Fibroblast of skin of right quadriceps (primary cell): ENCODE measurements around the gene TEAD1.

Source experiments
- DNase-seq: peaks from one replicate; pipeline ENCODE4 v3.0.0-alpha.2; 2013

The TEAD1 gene

DNA sequence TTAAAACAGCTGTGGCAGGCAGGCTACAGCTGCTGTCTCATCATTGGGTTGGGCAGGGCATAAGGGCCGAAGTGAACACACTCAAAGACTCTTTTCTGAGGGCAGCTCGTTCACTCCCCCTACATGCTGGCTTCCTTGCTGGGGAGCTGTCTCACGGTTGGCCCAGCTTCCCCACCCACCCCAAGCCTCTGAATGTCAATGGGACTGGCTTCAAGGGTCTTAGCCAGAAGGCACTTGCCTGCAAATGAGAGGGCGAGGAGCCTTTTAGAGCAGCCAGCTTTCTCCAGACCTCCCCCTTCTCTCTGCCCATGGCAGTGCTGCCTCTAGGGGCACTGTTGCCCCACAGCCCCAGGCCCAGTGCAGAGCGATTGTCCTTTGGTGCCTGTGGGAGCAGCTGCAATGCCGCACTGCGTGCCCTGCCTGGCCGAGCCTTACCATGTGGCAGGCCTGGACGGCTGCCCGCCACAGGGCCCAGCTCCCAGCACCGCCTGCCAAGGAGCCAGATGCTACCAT lies 240.2 kb downstream of the TEAD1 start:
- DNase-seq, result peak; percentile 42

DNA sequence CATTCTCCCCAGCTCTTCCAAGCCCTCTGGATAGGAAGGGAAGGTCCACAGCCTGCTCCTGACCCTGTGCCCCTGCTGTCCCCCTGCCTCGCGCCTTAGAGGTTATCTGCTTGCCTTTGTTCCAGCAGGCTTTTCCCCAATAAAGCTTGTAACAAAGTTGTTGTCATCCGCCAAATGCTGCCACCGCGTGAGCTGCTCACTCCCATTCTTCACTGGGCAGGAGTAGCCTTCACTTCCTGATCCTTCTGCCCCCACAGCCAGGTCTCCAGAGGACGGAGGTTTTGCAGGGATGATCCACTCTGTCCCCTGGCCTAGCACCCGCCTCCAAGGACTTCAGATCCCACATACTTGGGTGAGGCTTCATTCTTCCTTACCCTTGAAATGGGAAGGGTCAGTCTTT lies 240.9 kb downstream of the TEAD1 start:
- DNase-seq, result no peak

DNA sequence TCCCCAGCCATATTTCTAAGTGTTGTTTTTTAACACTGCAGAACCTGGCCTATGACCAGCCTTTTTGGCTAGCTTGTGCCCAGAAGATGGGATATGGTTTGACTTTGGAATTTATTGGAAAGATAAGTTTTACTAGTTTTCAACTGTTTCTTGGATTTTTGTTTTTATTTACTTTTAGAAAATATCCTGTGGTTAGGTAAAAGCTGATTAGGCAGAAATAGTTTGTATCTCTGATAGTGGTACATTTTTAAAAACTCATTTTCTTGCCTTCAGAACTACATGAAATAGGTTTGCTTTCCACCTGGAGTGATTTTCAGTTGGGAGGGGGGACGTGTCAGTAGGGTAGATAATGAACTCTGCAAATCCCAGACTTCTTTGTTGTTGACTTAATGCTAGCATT lies 243.6 kb downstream of the TEAD1 start:
- no peak for DNase-seq

DNA sequence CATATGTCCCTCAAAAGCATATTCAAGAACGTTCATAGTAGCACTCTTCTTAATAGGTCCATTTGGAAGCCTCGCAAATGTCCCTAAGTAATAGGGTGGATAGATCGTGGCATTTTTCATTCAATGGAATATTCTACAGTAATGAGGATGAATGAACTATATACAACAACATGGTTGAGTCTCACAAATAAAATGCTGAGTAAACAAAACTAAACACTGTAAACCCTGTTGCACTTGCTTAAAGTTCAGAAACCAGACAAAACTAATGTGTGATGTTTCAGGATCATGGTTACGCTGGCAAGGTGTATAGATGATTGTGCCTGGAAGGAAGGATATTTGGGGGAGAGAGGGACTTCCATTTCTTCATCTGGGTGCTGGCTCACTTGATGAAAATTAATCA lies 244.4 kb downstream of the TEAD1 start:
- no peak for DNase-seq

DNA sequence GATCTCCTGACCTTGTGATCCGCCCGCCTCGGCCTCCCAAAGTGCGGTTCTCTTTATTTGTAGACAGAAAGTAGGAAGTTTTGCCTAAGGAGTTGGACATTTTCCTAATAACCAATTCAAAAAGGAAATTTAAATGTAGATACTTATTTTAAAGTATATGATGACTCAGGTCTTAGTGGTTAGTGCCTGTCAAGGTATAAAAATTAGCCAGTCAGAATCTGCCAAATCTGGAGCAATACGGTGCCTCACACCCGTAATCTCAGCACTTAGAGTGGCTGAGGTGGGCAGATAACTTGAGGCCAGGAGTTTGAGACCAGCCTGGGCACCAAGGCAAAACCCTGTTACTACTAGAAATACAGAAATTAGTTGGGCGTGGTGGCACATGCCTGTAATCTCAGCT lies 248.2 kb downstream of the TEAD1 start:
- peak; percentile 36 for DNase-seq

- peak; percentile 50 for DNase-seq
Measured at GRCh38 chr11:12922980-12923507, 248.8 kb downstream of the TEAD1 start.

- no peak for DNase-seq
Measured at GRCh38 chr11:12924650-12925049, 250.4 kb downstream of the TEAD1 start.

DNA sequence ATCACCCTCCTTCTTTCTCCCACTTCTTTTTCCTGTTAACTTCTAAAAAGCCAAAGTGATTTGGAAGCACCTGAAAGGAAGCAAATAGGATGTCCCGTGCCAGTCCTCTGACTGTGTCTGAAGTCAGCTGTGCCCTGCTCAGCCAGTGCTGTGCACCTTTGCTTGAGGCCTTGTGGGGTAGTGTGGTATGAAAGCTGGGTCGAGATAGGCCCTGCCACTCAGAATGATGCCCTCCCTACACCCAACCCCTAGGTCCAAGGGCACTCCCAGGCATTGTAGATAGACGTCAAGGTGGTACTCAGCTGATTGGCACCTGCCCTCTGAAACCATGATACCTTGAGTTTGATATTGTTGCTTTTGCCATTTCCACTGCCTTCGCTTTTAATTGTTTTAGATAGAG lies 251.3 kb downstream of the TEAD1 start:
- DNase-seq, result no peak

GRCh38 chr11:12927221-12927620 lies 253.0 kb downstream of the TEAD1 start:
- peak; percentile 51 for DNase-seq

GRCh38 chr11:12927886-12928285 lies 253.7 kb downstream of the TEAD1 start:
- no peak for DNase-seq

- DNase-seq, result no peak
Measured at GRCh38 chr11:12930850-12931249, 256.6 kb downstream of the TEAD1 start.

DNA sequence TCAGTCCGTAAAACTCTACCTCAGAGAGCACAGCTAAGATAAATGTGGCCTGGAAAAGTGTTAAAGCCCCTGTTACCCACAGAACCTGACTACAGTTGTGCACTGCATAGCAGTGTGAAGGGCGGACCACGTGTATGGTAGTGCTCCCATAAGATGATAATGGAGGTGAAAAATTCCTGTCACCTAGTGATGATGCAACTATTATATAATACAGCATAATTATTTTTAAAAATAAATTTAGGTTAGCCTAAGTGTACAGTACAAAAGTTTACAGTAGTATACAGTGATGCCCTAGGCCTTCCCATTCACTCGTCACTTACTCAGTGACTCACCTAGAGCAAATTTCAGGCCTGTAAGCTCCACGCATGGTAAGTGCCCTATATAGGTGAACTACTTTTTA lies 258.3 kb downstream of the TEAD1 start:
- DNase-seq, result no peak

DNA sequence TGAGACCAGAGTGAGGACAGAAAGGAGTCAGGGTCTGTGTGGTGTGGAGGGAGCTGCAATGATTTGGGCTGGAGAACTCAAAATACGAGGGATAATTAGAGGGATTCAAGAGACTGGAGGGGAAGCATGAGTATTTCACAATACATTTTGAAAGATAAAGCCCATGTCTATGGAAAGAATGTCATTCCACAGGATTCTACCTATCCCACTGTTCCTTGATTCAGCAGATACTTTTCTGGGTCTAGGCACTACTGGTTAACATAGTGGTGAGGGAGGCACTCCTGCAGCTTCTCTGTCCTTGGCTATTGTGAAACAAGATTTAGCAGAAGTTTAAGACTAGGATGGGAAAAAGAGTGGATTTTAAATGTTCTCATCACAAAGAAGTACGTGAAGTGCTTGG lies 262.0 kb downstream of the TEAD1 start:
- DNase-seq, result no peak

DNA sequence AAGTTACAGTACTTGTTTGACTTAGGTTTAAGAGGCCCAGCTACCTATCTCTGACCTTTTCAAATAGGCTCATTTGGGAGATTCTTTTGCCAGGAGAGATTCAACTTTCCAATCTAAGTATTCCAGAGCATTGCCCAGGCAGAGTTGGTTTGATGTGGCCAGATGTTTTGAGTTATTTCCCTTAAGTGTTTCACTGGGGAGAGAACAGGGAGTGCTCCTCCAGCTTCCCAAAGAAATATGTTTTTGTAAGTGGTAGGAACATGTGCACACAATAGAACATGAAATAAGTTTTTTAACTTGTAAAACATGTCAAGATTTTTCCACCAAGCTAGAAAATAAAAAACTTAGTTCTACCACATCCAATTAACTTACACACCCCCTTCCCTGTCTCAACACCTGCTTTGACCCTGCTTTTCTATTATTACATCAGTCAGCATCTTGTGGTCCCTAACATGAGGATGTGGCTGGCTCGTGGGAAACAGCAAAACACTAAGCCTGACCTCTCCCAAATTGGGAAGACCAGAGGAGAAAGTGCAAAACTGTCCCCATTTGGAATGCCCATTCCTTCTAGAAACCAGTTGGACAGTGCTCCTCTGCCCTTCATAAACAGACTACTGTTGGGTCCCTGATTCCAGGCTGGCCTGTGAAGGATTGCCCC lies 264.5 kb downstream of the TEAD1 start:
- no peak for DNase-seq

DNA sequence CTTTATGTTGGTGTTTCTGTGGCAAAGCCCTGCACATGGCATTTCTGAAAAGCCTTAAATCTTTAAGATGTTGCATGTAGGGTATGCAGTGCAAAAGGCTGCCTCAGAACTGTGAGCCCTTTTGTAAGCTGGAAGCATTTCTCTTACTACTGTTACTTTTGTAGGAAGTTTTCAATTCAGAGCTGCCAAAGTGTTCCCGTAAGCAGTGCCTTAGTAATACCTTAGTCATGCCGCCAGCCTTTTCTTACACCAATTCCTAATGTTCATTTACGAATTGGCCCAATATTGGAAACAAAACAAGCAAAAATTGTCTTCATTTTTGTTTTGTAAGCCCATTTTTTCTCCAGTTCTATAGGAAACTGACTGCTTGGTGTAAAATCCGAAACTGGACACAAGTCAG lies 267.4 kb downstream of the TEAD1 start:
- DNase-seq, result no peak

DNA sequence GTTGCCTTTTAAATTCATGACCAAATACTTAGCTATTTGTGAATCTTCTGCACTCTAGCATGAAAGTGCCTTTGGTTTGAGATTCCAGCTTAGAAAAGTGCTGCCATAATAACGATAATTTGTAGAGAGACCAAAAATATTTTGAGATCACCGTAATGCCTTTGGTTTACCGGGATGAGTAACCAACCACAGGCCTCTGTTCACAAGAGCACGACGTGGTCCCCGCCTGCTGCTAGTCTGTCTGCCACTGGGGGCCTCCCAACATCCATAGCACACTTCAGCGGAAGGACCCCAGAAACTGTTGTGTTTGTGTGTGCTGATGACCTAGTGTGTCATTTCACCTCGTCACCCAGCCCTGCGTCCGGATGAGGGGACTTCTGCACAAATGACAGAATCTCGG lies 267.9 kb downstream of the TEAD1 start:
- DNase-seq, result no peak

GRCh38 chr11:12943311-12943710 lies 269.1 kb downstream of the TEAD1 start:
- DNase-seq, result no peak

DNA sequence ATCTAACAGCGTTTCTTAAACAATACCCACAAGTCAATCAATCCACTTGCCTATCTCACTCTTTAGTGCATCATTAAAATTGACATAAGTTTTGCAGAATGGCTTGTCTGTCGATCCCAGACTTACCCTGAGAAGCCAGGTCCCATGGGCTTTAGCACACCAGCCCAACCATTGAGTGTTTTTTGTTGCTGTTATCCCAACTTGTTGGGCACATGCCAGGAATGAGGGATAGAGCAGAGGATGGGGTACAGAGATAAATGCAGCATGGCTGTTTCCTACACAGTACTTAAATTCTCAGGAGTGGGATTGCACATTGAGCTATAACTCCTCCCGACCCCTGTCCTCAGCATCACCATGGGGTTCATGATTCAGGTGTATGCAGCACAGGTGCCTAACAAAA lies 270.7 kb downstream of the TEAD1 start:
- no peak for DNase-seq

GRCh38 chr11:12949453-12949852 lies 275.2 kb downstream of the TEAD1 start:
- no peak for DNase-seq

DNA sequence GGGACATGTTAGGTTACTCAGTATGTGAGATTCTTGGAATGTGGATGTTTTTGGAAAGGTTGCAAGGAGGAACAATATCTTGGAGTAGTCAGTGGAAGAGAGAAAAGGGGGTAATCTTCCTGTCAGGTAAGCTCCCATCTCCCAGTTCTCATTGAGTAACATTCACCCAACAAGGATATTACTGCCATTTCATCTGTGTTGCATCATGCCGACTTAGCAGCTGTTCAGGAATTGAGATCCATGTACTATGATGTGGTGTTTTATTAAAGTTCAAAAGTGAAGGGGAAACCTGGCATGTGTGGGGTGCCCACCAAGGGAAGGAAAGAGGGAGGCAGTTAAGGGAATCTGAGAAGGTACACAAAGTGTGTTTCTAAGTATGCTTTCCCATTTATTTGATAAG lies 276.4 kb downstream of the TEAD1 start:
- DNase-seq, result peak; percentile 41

GRCh38 chr11:12951376-12951775 lies 277.2 kb downstream of the TEAD1 start:
- no peak for DNase-seq

GRCh38 chr11:12952094-12952493 lies 277.9 kb downstream of the TEAD1 start:
- no peak for DNase-seq

DNA sequence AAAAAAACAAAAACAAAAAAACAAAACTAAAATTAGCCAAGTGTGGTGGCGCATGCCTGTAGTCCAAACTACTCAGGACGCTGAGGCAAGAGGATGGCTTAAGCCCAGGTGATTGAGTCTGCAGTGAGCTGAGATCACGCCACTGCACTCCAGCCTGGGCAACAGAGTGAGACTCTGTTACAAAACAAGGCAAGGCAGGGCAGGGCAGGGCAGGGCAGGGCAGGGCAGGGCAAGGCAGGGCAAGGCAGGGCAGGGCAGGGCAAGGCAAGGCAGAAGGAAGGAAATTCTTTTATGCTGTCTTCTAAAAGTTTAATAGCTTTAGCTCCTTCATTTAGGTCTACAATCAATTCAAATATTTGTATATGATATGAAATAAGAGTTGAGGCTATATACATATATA lies 284.8 kb downstream of the TEAD1 start:
- no peak for DNase-seq

DNA sequence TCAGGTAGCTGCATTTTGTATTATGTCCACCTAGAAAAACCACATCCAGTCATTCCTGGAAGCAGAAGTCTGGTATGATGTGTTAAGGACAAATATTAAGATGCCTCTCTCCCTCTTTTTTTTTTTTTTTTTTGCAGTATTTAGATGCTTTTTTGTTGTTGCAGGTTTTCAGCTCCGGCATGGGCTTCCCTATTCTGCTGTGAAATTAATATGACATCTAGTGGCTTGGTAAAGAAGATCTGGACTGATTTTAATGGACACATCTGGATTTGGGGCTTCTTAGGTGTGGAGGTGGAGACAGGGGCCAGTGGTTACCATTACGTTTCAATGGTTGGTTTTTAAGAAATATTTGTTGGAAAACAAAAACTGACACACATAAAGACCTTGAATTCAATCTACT lies 287.4 kb downstream of the TEAD1 start:
- peak; percentile 26 for DNase-seq

- DNase-seq, result no peak
Measured at GRCh38 chr11:12962306-12962705, 288.1 kb downstream of the TEAD1 start.
